ENCODE measurements around the gene ANKHD1. TPM values are rescaled to one million over a fixed set of nuclear protein-coding genes. Genes with fewer than 3 reads are reported as not detected.

The ANKHD1 gene
- total and polyA plus RNA-seq, 12 donors = 58.2 to 141 (median 99.2) TPM

DNA sequence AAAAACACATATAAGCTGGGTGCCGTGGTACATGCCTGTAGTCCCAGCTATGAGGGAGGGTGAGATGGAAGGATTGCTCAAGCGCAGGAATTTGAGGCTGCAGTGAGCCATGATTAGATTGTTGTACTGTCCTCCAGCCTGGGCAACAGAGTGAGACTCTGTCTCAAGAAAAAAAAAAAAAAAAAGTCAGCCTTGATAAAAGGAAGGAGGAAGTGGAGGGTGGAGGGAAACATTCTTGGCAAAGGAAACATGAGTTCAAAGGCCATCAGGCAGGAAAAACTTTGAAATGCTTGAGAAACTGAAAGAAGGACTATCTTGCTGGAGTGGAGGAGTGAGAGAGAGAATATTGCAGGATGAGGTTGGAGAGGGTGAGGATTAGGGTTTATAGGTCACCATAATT, 18.3 kb upstream of the ANKHD1 start:
- Histone ChIP-seq H3K27ac (no peak overlapping the region), H3K4me3 (no peak overlapping the region), H3K27me3 (no peaks in the 10 kb centered on the region), H3K9me3 (replicated peaks in 1 of 3) (no peaks in the 10 kb centered on the region), H3K36me3 (replicated peaks in 1 of 2) (no peaks in the 10 kb centered on the region), H3K4me1 (replicated peaks in 1 of 2) (no peaks in the 10 kb centered on the region)
- intact Hi-C loops (cut with DNase I) = no loop called here
- TF ChIP-seq POLR2A (IDR thresholded peaks at IDR 0.05) = no peak
- TF ChIP-seq, protein P1, sequence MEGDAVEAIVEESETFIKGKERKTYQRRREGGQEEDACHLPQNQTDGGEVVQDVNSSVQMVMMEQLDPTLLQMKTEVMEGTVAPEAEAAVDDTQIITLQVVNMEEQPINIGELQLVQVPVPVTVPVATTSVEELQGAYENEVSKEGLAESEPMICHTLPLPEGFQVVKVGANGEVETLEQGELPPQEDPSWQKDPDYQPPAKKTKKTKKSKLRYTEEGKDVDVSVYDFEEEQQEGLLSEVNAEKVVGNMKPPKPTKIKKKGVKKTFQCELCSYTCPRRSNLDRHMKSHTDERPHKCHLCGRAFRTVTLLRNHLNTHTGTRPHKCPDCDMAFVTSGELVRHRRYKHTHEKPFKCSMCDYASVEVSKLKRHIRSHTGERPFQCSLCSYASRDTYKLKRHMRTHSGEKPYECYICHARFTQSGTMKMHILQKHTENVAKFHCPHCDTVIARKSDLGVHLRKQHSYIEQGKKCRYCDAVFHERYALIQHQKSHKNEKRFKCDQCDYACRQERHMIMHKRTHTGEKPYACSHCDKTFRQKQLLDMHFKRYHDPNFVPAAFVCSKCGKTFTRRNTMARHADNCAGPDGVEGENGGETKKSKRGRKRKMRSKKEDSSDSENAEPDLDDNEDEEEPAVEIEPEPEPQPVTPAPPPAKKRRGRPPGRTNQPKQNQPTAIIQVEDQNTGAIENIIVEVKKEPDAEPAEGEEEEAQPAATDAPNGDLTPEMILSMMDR (IDR thresholded peaks at IDR 0.05) = no peak
- WGBS, 4 donors = 75 to 84% (median 80%) methylated on average over 2 of the region's 2 CpGs
- peak in 1 of 7 donors; percentile 17 for DNase-seq

DNA sequence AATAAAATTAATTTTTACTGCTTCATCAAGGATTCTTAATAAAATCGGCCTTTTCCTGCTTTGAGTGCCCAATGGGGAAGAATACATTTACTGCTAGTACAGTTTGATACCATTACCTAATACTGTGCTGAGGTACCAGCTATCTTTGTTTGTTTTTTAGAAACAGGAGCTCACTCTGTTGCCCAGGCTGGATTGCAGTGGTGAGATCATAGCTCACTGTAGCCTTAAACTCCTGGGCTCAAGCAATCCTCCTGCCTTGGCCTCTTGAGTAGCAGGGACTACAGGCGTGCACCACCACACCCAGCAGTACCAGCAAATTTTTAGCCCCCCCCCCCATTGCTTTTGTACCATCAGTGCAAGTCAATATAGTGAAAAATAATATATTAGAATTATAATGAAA, 13.6 kb upstream of the ANKHD1 start:
- Histone ChIP-seq H3K36me3 (replicated peaks in 1 of 2) (no peaks in the 10 kb centered on the region), H3K4me3 (no peak overlapping the region), H3K27me3 (no peaks in the 10 kb centered on the region), H3K27ac (no peak overlapping the region), H3K9me3 (replicated peaks in 1 of 3) (no peaks in the 10 kb centered on the region), H3K4me1 (replicated peaks in 1 of 2) (no peaks in the 10 kb centered on the region)
- WGBS, 4 donors = 80 to 87% (median 83%) methylated on average over 2 of the region's 2 CpGs
- intact Hi-C loops (cut with DNase I) = no loop called here
- peak in 1 of 7 donors; percentile 10 for DNase-seq
- no peak for TF ChIP-seq POLR2A (IDR thresholded peaks at IDR 0.05)
- TF ChIP-seq, protein P1 (IDR thresholded peaks at IDR 0.05) = no peak

DNA sequence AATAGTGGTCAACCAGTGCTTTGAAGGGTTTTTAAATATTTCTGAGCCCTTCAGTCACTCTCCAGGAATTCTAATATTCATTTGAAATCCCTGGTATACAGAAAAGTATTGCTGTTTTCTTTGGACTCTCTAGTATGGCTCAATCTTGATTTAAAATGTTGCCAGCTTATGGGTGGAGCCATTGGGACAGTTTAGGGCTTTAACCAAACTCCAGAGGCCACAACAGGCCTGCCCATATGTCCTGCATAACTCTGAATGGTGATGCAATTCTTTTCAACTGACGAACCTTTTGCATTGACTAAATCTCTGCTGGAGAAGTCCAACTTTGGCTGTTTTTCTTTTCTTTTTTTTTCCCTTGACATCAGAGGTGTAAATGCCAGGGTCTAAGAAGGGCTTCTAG, 10.3 kb upstream of the ANKHD1 start:
- 66 to 89% (median 75%) methylated on average over 1 of the region's 1 CpG for WGBS, 4 donors
- H3K36me3 ChIP-seq (replicated peaks in 1 of 2) = no peaks in the 10 kb centered on the region
- peak in 1 of 7 donors; percentile 18 for DNase-seq
- TF ChIP-seq, protein P1 (IDR thresholded peaks at IDR 0.05) = no peak
- TF ChIP-seq POLR2A (IDR thresholded peaks at IDR 0.05) = no peak
- no peaks in the 10 kb centered on the region for H3K9me3 ChIP-seq (replicated peaks in 1 of 3)
- H3K27ac ChIP-seq = no peak overlapping the region
- H3K27me3 ChIP-seq = no peaks in the 10 kb centered on the region
- no peak overlapping the region for H3K4me3 ChIP-seq
- intact Hi-C loops (cut with DNase I) = loop anchor here in 1 of 2 donors (10.0 kb wide), 1 partner anchor 143 kb away; no protein-coding TSS in a partner anchor
- H3K4me1 ChIP-seq (replicated peaks in 1 of 2) = no peaks in the 10 kb centered on the region

DNA sequence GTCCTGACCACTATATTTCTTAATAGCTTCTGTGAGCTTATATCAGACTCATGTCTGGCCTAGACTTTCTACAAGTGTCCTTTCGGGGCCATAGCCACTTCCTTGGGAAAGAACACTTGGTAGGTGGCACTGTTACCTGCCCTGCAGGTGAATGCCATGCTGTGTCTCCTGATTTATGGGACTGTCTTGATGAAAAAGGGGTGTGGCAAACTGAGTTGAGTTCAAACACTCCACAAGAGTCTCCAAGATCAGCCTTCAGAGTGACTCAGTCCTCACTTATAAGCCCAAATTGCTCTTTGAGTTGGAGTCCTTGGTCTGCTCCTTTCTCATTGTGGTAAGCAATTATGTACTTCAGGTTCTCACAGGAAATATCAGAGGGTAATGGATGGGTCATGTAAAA, 9.9 kb upstream of the ANKHD1 start:
- DNase-seq = no peak
- Histone ChIP-seq H3K9me3 (replicated peaks in 1 of 3) (no peaks in the 10 kb centered on the region), H3K27me3 (no peaks in the 10 kb centered on the region), H3K36me3 (replicated peaks in 1 of 2) (no peaks in the 10 kb centered on the region), H3K4me1 (replicated peaks in 1 of 2) (no peaks in the 10 kb centered on the region), H3K27ac (no peak overlapping the region), H3K4me3 (no peak overlapping the region)
- 92 to 100% (median 94%) methylated on average over 1 of the region's 1 CpG for WGBS, 4 donors
- intact Hi-C loops (cut with DNase I) = loop anchor here in 1 of 2 donors (10.0 kb wide), 1 partner anchor 143 kb away; no protein-coding TSS in a partner anchor
- TF ChIP-seq, protein P1 (IDR thresholded peaks at IDR 0.05) = no peak
- TF ChIP-seq POLR2A (IDR thresholded peaks at IDR 0.05) = no peak
